Measurements from ENCODE around the gene JAK1. TPM values are rescaled to one million over a fixed set of nuclear protein-coding genes. Genes with fewer than 3 reads are reported as not detected.

JAK1 gene
- 100 to 1,000 TPM in 1 of 2 donors, 10 to 100 TPM in 1; 73.2 to 101 TPM for total RNA-seq

DNA sequence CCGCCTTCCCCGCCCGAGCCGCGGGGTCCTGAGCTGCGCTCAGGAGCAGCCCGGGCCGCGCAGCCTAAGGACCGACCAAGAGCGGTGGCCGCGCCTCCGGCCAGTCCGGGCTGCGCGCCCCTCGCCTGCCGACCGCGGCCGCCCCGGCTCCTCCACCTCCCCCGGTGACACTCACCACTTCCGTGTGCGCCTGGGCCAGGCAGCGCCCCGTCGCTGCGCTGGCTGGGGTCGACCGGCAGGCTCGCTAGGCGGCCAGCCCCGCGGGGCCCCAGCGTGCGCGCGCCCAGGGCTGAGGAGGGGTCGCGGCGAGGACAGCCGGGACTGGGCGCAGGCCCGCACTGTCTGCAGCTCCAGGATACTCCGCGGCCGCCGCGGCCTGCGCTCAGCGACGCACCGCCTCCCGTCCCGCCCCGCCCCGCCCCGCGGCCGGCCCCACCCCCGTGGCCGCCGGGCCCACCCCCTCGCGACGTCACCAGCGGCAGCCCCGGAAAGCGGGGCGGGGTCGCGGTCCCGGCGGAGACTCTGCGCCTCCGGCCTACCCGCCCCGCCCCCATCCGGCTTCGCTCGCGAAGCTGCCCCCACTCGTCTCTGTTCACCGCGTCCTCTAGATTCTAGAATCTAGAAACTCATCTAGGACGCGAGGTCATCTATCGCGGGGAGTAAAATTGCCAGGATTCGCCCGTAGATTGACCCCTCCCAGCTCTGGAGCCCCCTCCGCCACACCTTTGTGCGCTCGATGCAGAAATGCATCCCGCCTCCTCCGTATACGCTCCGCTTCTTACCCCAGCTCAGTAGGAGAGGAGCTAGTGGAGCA, at the start of gene JAK1:
JAK1 (minus strand) TSS at position 392 of the 814 bp plus-strand sequence. CDS start 80,285 bp downstream, outside the sequence.
- Histone ChIP-seq H3K27ac (peak within 1 kb of the TSS; percentile 95), H3K9me3 (no peaks in the 10 kb centered on the region), H3K4me1 (no peaks in the 10 kb centered on the region), H3K27me3 (no peaks in the 10 kb centered on the region), H3K36me3 (no peaks in the 10 kb centered on the region), H3K9ac (ENCODE audit: low read depth in 2 of 2, low read length in 2 of 2) (peak within 1 kb of the TSS; percentile 93 to 99), H3K4me3 (peak within 1 kb of the TSS; percentile 74)
- TF ChIP-seq, protein P1, sequence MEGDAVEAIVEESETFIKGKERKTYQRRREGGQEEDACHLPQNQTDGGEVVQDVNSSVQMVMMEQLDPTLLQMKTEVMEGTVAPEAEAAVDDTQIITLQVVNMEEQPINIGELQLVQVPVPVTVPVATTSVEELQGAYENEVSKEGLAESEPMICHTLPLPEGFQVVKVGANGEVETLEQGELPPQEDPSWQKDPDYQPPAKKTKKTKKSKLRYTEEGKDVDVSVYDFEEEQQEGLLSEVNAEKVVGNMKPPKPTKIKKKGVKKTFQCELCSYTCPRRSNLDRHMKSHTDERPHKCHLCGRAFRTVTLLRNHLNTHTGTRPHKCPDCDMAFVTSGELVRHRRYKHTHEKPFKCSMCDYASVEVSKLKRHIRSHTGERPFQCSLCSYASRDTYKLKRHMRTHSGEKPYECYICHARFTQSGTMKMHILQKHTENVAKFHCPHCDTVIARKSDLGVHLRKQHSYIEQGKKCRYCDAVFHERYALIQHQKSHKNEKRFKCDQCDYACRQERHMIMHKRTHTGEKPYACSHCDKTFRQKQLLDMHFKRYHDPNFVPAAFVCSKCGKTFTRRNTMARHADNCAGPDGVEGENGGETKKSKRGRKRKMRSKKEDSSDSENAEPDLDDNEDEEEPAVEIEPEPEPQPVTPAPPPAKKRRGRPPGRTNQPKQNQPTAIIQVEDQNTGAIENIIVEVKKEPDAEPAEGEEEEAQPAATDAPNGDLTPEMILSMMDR (IDR thresholded peaks at IDR 0.05), result no peak
- intact Hi-C loops (cut with DNase I), result loop anchor here (10.0 kb wide), 1 partner anchor 52 kb away; no protein-coding TSS in a partner anchor
- DNase-seq, result peak; percentile 89

- Histone ChIP-seq H3K4me3 (no peak overlapping the region), H3K27ac (no peak overlapping the region), H3K9ac (ENCODE audit: low read depth in 2 of 2, low read length in 2 of 2) (no peak overlapping the region), H3K9me3 (no peaks in the 10 kb centered on the region), H3K36me3 (no peaks in the 10 kb centered on the region), H3K4me1 (no peaks in the 10 kb centered on the region), H3K27me3 (no peaks in the 10 kb centered on the region)
- no peak for DNase-seq
- TF ChIP-seq, protein P1 (IDR thresholded peaks at IDR 0.05), result no peak
- intact Hi-C loops (cut with DNase I), result no loop called here
These were observed 48.0 kb upstream of the JAK1 start for GRCh38 chr1:65014321-65014720.

DNA sequence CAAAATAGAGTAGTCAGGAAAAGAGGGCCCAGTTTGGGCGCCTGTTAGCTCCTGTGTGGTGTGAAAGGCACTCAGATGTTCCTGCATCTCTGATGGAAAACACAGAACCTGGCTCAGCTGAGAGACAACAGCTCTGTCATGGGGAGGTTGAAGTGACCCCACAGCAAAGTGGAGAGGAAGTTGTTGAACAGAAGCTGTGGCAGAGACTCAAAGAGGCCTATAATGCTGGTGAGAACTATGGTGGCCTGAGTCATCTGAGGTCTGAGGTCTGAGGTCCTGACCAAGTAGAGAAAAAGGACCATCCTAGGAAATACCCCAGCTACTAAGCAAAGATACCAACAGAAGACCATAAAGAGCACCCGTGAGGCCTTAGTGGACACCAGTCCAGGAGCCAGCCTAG, 45.6 kb upstream of the JAK1 start:
- no peak overlapping the region for H3K4me3 ChIP-seq
- H3K9me3 ChIP-seq, result no peaks in the 10 kb centered on the region
- no peaks in the 10 kb centered on the region for H3K36me3 ChIP-seq
- intact Hi-C loops (cut with DNase I), result no loop called here
- TF ChIP-seq, protein P1 (IDR thresholded peaks at IDR 0.05), result no peak
- H3K9ac ChIP-seq (ENCODE audit: low read depth in 2 of 2, low read length in 2 of 2), result no peak overlapping the region
- H3K27ac ChIP-seq, result no peak overlapping the region
- DNase-seq, result no peak
- H3K4me1 ChIP-seq, result no peaks in the 10 kb centered on the region
- H3K27me3 ChIP-seq, result no peaks in the 10 kb centered on the region

DNA sequence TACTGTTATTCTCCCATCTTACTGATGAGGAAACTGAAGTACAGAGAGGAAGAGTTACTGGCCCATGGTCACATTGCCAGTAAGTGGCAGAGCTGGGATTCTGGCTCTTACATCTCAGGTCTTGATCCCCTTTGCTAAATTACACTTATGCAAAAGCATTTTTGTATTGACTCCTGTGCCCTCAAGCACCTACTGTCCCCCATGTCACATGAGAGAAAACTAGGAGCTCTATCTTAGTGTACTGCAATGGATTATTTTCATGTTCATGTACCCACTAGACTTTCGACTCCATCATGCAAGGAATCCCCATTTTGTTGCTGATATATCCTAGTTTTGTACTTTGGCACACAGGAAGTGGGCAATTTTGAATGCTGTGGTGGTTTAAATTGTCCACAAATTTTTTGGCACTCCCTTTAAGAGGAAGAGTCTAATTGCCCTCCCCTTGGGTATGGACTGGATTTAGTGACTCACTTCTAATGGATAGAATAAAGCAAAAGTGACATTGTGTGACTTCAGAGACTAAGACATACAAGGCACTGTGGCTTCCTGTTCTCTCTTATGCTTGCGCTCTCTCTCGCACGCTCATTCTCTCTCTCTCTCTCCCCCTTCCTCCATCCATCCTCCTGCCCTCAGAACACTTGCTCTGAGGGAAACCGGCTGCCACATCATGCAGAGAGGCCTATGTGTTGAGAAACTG, 43.5 kb upstream of the JAK1 start:
- Histone ChIP-seq H3K36me3 (no peaks in the 10 kb centered on the region), H3K4me3 (no peak overlapping the region), H3K9ac (ENCODE audit: low read depth in 2 of 2, low read length in 2 of 2) (no peak overlapping the region), H3K9me3 (no peaks in the 10 kb centered on the region), H3K27me3 (no peaks in the 10 kb centered on the region), H3K4me1 (no peaks in the 10 kb centered on the region), H3K27ac (no peak overlapping the region)
- TF ChIP-seq, protein P1 (IDR thresholded peaks at IDR 0.05), result no peak
- no peak for DNase-seq
- intact Hi-C loops (cut with DNase I), result no loop called here

DNA sequence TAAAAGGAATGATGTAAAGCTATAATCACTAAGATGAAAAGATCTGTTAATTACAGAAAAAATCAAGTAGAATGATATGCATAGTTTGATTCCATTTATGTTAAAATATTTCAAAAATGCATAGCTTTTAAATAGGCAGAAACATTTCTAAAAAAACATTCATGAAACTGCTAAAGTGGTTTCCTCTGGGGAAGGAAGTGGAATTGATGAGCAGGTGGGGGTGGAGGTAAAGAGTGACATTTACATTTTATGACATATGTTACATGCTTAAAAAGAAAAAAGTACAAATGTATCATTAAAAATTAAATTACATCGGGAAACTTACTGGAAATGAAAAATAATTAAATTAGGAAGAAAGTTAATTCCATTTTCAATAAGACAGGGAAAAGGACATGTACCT, 42.8 kb upstream of the JAK1 start:
- Histone ChIP-seq H3K9me3 (no peaks in the 10 kb centered on the region), H3K27me3 (no peaks in the 10 kb centered on the region), H3K9ac (ENCODE audit: low read depth in 2 of 2, low read length in 2 of 2) (no peak overlapping the region), H3K36me3 (no peaks in the 10 kb centered on the region), H3K27ac (no peak overlapping the region), H3K4me3 (no peak overlapping the region), H3K4me1 (no peaks in the 10 kb centered on the region)
- intact Hi-C loops (cut with DNase I), result no loop called here
- TF ChIP-seq, protein P1 (IDR thresholded peaks at IDR 0.05), result no peak
- no peak for DNase-seq

Measured in colonic mucosa (tissue), 4 donors.